GM18870 (cell line): ENCODE data around the gene NRP2.

ENCODE experiments used
- ATAC-seq: cut with Tn5 transposase; IDR thresholded peaks from one replicate; pipeline ENCODE4 v1.9.1; 2021; ENCODE audit warnings: moderate library complexity; ENCODE audit not compliant: unreplicated experiment

NRP2 gene, protein sequence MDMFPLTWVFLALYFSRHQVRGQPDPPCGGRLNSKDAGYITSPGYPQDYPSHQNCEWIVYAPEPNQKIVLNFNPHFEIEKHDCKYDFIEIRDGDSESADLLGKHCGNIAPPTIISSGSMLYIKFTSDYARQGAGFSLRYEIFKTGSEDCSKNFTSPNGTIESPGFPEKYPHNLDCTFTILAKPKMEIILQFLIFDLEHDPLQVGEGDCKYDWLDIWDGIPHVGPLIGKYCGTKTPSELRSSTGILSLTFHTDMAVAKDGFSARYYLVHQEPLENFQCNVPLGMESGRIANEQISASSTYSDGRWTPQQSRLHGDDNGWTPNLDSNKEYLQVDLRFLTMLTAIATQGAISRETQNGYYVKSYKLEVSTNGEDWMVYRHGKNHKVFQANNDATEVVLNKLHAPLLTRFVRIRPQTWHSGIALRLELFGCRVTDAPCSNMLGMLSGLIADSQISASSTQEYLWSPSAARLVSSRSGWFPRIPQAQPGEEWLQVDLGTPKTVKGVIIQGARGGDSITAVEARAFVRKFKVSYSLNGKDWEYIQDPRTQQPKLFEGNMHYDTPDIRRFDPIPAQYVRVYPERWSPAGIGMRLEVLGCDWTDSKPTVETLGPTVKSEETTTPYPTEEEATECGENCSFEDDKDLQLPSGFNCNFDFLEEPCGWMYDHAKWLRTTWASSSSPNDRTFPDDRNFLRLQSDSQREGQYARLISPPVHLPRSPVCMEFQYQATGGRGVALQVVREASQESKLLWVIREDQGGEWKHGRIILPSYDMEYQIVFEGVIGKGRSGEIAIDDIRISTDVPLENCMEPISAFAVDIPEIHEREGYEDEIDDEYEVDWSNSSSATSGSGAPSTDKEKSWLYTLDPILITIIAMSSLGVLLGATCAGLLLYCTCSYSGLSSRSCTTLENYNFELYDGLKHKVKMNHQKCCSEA

GRCh38 chr2:205682239-205682970 is at the start of gene NRP2:
Gene NRP2, plus strand, starts transcription at chr2:205682501. Its CDS starts 790 bp downstream, at chr2:205683291.
- peak; percentile 44 for ATAC-seq

DNA sequence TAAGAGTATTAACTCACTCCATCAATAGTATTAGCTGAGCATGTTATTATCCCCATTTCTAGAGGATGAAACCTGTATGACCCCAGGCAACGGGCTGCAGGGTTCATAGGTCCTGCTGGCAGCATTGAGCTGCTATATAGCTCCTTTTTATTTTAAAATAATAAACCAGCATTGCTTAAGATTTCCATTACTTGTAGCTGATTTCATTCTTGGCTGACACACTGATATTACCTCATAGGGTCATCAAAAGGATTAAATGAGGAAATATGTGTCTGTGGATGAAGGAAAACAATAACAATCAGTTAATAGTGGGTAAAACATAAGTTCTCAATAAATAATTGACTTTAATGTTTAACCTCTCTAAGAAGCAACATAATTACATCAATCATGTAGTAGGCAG is 48.3 kb upstream of the NRP2 start:
- ATAC-seq: no peak

DNA sequence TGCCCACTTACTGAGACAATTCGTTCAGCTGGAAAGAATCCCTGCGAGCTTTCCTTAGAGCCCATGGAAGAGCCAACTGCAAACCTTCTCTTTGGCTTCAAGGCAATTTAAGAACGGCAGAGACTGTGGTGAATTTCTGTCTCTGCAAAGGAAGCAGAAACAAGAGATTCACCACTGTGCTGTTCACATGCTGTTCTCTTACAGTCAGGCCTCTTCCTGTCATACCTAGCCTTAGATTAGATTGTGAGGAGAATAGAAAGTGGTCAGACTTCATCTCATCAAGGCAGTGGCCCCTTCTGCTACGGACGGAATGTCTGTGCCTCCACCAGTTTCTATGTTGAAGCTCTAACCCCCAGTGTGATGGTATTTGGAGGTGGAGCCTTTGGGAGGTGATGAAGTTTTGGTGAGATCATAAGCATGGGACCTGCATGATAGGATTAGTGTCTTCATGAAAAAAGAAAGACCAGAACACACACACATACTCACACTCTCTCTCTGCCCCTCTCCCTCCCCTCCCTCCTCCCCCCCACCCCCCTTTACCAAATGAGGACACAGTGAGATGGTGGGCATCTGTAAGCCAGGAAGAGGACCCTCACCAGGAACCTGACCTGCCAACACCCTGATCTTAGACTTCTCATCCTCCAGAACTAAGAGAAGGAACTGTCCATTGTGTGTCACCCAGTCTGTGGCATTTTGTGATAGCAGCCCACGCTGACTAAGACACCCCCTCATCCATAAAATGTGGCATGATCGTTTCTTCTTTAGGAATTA is 45.6 kb upstream of the NRP2 start:
- no peak for ATAC-seq

DNA sequence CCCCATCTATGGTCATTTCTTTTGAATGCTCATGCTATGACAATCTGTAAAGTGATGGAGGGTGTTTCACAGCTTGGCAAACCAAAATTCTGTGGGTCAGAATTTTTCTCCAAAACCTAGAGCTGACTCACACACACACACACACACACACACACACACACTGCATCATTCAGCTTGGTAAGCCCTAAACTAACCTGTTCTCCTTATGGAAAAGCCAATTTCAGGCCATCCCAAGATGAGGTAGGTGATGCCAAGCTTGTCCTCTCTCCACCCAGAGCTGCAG is 45.0 kb upstream of the NRP2 start:
- no peak for ATAC-seq

GRCh38 chr2:205637779-205638503 is 44.4 kb upstream of the NRP2 start:
- ATAC-seq: no peak

DNA sequence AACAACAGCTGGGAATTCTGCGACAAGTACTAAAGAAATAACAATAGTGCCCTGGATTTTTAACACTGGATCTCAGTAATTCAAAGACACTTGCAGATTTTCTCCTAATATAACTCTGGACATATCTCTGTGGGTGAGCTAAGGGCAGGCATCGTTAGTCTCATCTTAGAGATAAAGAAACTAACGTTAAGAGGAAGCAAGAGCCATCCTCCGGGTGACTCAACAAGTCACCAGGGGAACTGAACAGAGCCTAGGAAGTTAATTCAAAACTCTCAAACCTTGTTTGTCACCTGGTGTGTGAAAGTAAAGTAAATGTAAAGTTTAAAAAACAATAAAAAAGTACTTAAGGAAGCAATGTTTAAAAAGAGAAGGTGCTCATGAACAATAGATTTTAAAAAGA is 41.6 kb upstream of the NRP2 start:
- peak; percentile 52 for ATAC-seq

GRCh38 chr2:205642599-205643356 is 39.5 kb upstream of the NRP2 start:
- no peak for ATAC-seq

GRCh38 chr2:205643391-205643885 is 38.9 kb upstream of the NRP2 start:
- no peak for ATAC-seq

- ATAC-seq: no peak
Observed at GRCh38 chr2:205644018-205644417, 38.3 kb upstream of the NRP2 start.

DNA sequence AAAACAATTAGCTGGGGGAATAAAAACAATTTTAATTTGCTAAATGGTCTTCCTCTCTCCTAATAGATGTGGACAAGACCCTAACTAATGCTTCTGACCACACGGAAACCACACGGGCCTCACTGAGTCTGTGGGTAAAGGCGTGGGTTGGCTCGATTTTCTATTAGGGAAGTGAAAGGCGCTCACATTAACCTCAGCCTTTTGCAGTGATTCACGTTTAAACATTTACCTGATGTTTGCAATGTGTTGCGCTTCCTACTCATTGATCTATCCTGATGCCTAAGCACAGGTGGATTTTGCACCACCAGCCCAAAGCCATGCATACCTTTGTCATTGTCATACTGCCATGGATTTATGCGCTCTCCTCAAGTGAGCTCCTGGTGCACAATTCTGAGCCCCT is 35.6 kb upstream of the NRP2 start:
- ATAC-seq: peak; percentile 99

DNA sequence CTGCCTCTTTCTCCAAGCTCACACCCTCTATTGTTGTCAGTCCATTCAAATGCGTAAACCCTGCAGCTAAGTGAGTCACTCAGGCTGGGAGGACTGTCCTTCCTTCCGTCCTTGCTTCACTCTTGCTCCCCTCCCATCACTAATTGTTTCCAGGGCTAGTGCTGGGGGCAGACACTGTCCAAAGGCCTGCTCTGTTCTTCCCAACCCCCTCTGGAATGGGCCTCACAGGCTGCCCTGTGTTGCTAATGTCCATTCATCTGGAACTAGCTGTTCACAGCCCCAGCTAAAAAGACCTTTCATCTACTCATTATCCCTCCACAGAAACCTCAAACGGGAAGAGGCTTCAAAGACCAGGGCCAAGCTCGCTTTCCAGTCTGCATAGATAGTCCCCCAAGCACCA is 31.9 kb upstream of the NRP2 start:
- ATAC-seq: no peak

DNA sequence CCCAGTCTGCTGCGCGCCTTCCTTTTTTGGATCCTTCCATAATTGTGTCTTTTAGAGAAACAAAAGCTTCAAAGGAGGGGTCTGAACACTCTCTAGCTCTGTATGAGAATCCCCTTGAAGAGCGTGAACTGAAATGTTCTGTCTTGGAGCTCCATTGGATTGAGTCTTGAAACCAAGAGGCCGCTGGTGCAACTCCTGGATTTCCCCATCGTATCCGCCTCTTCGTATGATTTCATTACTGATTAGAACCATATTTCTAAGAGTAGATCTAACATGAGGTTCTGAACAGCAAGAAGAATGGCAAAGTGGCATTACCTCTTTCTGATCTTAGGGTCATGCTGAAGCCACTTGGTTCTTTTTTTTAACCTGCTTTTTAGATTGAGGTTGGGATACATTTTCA is 31.4 kb upstream of the NRP2 start:
- no peak for ATAC-seq

GRCh38 chr2:205651719-205652118 is 30.6 kb upstream of the NRP2 start:
- ATAC-seq: no peak

- ATAC-seq: no peak
Observed at GRCh38 chr2:205654878-205655605, 27.3 kb upstream of the NRP2 start.

GRCh38 chr2:205655779-205656456 is 26.4 kb upstream of the NRP2 start:
- no peak for ATAC-seq

DNA sequence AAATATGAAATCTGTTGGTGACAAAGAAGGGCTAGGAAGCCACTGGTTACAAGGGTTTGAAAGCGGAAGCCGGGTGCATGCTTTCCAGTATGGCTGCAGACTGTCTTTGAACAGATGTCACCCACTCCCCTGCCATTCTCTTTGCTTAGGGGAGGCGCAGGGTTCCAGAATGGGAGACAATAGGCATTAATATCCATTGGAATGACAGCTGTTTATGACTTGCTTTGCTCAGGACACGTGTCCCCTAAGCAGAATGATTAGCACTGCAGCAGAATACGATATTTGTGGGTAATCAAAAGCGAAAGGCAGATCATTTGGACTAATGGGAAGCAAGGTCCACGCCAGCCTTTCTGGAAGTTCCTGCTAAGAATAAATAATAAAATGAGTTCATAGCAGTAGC is 25.8 kb upstream of the NRP2 start:
- no peak for ATAC-seq

GRCh38 chr2:205656941-205657340 is 25.4 kb upstream of the NRP2 start:
- ATAC-seq: no peak

DNA sequence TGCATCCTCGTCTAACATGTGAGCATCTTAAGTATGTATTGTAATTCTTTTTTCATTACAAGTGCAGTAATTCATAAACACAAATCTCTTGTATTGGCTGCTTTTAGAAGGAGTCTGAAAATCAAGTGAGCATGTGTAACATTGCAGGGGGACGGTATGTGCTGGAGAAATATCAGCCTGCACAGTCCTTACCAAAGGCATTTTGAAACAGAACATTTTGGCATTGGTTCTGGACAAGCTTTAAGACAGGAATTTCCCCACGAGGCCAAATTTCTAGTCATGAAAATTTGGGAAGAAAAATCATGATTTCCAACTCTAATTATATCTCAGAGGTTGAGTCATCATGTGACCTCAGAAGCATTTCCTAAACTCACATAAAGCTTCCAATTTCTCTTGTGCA is 24.7 kb upstream of the NRP2 start:
- no peak for ATAC-seq
